Measurements from ENCODE around the gene SIRPA.
A peak's percentile ranks its signal among the peaks of the same experiment; 100 is the strongest.

The SIRPA gene

GRCh38 chr20:1934721-1935573 lies 39.7 kb downstream of the SIRPA start:
- DNase-seq = peak in 1 of 2 experiments; percentile 15

- peak in 1 of 2 experiments; percentile 67 for DNase-seq
Measured at GRCh38 chr20:1935696-1936366, 40.6 kb downstream of the SIRPA start.

- no peak for DNase-seq
Measured at GRCh38 chr20:1937316-1937976, 42.2 kb downstream of the SIRPA start.

GRCh38 chr20:1938464-1939269 lies 43.5 kb downstream of the SIRPA start:
- no peak for DNase-seq

- DNase-seq = no peak
Measured at GRCh38 chr20:1939270-1939595, 44.0 kb downstream of the SIRPA start.

- no peak for DNase-seq
Measured at GRCh38 chr20:1940581-1940980, 45.4 kb downstream of the SIRPA start.

GRCh38 chr20:1941226-1941625 lies 46.0 kb downstream of the SIRPA start:
- peak in 1 of 2 experiments; percentile 35 for DNase-seq

- no peak for DNase-seq
Measured at GRCh38 chr20:1942061-1942460, 46.9 kb downstream of the SIRPA start.

- DNase-seq = no peak
Measured at GRCh38 chr20:1942486-1943274, 47.5 kb downstream of the SIRPA start.

- DNase-seq = no peak
Measured at GRCh38 chr20:1943275-1944002, 48.2 kb downstream of the SIRPA start.

GRCh38 chr20:1944345-1945091 lies 49.3 kb downstream of the SIRPA start:
- no peak for DNase-seq

GRCh38 chr20:1945134-1945618 lies 50.0 kb downstream of the SIRPA start:
- no peak for DNase-seq

GRCh38 chr20:1945660-1946059 lies 50.5 kb downstream of the SIRPA start:
- no peak for DNase-seq

GRCh38 chr20:1946442-1946761 lies 51.2 kb downstream of the SIRPA start:
- DNase-seq = no peak

- no peak for DNase-seq
Measured at GRCh38 chr20:1946762-1947534, 51.7 kb downstream of the SIRPA start.

- DNase-seq = no peak
Measured at GRCh38 chr20:1947535-1947846, 52.3 kb downstream of the SIRPA start.

- peak; percentile 23 to 55 for DNase-seq
Measured at GRCh38 chr20:1949347-1950100, 54.3 kb downstream of the SIRPA start.

GRCh38 chr20:1950836-1951235 lies 55.6 kb downstream of the SIRPA start:
- DNase-seq = no peak

- DNase-seq = no peak
Measured at GRCh38 chr20:1951436-1952115, 56.4 kb downstream of the SIRPA start.
